Mesothelial cell of epicardium (in vitro differentiated cells): ENCODE results near the gene ADRA1B. TPM values are rescaled to one million over a fixed set of nuclear protein-coding genes. Genes with fewer than 3 reads are reported as not detected.

Experiments
- DNase-seq, 2 experiments: peaks; one replicate each; pipeline ENCODE4 v3.0.0; 2021; ENCODE audit warnings: low spot score in 2 of 2; ENCODE audit not compliant: unreplicated experiment in 2 of 2
- H3K27ac Mint-ChIP-seq: 2 replicates; pipeline ENCODE4 v1.8.0; 2021; ENCODE audit warnings: mixed read lengths
- H3K27me3 Mint-ChIP-seq: 2 replicates; pipeline ENCODE4 v1.8.0; 2021; ENCODE audit warnings: low read depth, mixed read lengths
- H3K36me3 Mint-ChIP-seq: 2 replicates; pipeline ENCODE4 v1.8.0; 2021; ENCODE audit warnings: mixed read lengths
- H3K4me1 Mint-ChIP-seq: 2 replicates; pipeline ENCODE4 v1.8.0; 2021; ENCODE audit warnings: mixed read lengths
- H3K4me3 Mint-ChIP-seq: 2 replicates; pipeline ENCODE4 v1.8.0; 2021; ENCODE audit warnings: mild to moderate bottlenecking, moderate library complexity, mixed read lengths
- H3K9me3 Mint-ChIP-seq: 2 replicates; pipeline ENCODE4 v1.8.0; 2021; ENCODE audit warnings: mixed read lengths
- total RNA-seq: library from RNA; stranded (reverse); gene quantifications from 3 replicates; pipeline ENCODE4 v1.2.1, GENCODE V29; 2021
- TF ChIP-seq, protein P1 (sequence below): fragments of 200-600 bp; sonication (generic); IDR thresholded peaks from one replicate; pipeline ENCODE4 v1.5.0; 2021; ENCODE audit warnings: antibody characterized with exemption; ENCODE audit not compliant: unreplicated experiment

The ADRA1B gene
- total RNA-seq, 1 donor from 2014 or later = 2.5 TPM

DNA sequence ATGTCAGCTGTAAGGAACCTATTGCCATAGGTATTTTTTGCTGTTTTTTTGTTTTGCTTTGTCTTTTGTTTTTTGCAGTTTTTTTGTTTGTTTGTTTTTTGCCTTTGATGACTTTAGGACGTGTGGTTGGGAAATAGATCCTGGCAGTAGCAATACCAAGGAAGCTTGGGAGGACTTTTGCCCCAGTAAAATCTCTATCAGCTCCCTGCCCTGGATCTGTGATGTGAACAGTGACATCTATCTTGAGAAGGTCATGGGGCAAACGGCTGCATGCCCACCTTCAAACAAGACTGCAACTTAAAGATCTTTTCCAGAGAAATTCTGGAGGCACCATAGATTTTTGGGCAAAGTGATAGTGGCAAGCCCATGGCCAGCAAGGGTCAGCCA is 5.4 kb upstream of the ADRA1B start:
- no peak overlapping the region for H3K27ac Mint-ChIP-seq
- no peaks in the 10 kb centered on the region for H3K9me3 Mint-ChIP-seq
- peaks cover 13% of the 10 kb centered on the region for H3K27me3 Mint-ChIP-seq
- peaks cover 52% of the 10 kb centered on the region for H3K4me1 Mint-ChIP-seq
- no peak overlapping the region for H3K4me3 Mint-ChIP-seq
- DNase-seq = no peak
- TF ChIP-seq, protein P1, sequence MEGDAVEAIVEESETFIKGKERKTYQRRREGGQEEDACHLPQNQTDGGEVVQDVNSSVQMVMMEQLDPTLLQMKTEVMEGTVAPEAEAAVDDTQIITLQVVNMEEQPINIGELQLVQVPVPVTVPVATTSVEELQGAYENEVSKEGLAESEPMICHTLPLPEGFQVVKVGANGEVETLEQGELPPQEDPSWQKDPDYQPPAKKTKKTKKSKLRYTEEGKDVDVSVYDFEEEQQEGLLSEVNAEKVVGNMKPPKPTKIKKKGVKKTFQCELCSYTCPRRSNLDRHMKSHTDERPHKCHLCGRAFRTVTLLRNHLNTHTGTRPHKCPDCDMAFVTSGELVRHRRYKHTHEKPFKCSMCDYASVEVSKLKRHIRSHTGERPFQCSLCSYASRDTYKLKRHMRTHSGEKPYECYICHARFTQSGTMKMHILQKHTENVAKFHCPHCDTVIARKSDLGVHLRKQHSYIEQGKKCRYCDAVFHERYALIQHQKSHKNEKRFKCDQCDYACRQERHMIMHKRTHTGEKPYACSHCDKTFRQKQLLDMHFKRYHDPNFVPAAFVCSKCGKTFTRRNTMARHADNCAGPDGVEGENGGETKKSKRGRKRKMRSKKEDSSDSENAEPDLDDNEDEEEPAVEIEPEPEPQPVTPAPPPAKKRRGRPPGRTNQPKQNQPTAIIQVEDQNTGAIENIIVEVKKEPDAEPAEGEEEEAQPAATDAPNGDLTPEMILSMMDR = no peak
- H3K36me3 Mint-ChIP-seq = no peaks in the 10 kb centered on the region

DNA sequence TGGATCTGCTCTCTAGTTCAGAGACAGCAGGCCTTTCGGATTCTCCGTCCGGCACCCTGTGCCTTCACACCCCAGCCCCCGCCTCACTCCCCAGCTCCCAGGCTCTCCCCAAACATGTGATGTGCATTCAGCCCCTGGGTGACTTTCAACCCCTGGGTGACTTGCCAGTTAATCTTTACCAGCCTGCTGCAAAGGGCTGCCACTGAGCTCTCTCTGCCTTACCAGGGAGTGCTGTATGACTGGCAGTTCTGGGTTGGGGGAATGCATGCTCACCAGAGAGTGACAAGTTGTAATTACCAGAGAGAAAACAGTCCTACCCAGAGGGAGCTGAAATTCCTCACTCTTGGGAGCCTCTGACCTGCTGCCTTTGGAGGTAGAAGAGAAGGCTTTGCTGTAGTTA is 4.9 kb upstream of the ADRA1B start:
- Mint-ChIP-seq H3K27ac (no peak overlapping the region), H3K4me1 (peaks cover 53% of the 10 kb centered on the region), H3K27me3 (peaks cover 14% of the 10 kb centered on the region), H3K4me3 (no peak overlapping the region), H3K9me3 (no peaks in the 10 kb centered on the region), H3K36me3 (no peaks in the 10 kb centered on the region)
- TF ChIP-seq, protein P1 = no peak
- no peak for DNase-seq

DNA sequence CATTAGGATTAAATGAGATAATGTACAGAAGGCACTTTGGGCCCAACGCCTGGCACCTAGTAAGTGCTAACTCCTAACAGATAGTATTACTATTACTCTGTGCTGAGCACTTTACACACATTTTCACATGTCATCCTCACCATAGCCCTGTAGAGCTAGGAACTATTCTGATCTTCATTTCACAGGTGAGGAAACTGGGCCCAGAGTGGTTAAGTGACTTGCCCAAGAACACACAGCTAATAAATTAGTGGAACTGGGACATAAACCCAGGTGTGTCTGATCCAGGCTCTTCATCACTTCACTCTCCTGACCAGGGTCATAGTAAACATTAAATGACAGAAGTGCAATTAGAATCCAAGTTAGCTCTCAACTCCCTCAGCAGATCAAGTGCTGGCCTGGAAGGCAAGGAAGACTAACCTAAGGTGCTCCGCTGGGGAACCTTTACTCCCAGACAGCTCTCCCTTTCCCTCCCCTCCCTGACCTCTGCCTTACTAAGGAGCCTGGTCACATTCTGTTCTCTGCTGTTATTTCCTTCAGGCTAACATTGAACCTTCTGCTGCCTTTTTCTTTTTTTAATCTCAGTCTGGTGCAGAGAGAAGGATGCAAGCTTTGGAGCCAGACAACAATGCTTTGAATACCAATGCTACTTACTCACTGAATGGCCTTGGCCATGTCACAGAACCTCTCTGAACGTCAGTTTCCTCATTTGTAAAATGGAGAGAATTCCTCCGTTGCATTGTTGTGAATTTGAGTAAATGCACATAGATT is 4.1 kb upstream of the ADRA1B start:
- Mint-ChIP-seq H3K9me3 (no peaks in the 10 kb centered on the region), H3K4me3 (no peak overlapping the region)
- TF ChIP-seq, protein P1 = no peak

DNA sequence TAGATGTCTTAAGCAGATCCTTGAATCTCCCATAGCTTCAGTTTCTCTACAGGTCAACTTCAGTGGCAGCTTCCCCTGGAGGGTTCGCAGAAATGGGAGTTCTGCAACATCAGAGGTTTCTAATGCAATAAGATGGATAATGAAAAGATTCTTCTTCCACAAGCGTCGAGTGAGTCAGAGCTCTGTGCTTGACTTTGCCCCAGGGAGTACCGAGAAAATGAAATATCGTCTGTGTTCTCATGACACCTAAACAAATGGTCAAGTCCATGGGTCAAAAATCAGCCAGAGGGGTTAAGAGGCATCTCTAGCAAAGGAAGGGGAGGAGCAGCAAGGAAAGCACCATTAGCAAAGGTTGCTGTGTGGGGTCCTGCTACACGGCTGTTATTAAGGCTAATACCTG is 3.2 kb upstream of the ADRA1B start:
- TF ChIP-seq, protein P1 = no peak
- no peaks in the 10 kb centered on the region for H3K36me3 Mint-ChIP-seq
- no peaks in the 10 kb centered on the region for H3K9me3 Mint-ChIP-seq
- no peak for DNase-seq
- peak overlapping the region; percentile 47 for H3K27ac Mint-ChIP-seq
- peaks cover 45% of the 10 kb centered on the region for H3K4me1 Mint-ChIP-seq
- peaks cover 20% of the 10 kb centered on the region for H3K27me3 Mint-ChIP-seq
- no peak overlapping the region for H3K4me3 Mint-ChIP-seq

More for the DNA sequence above, 4.1 kb upstream of the ADRA1B start:
- Mint-ChIP-seq H3K27me3 (peaks cover 17% of the 10 kb centered on the region), H3K36me3 (no peaks in the 10 kb centered on the region), H3K27ac (no peak overlapping the region), H3K4me1 (peaks cover 47% of the 10 kb centered on the region)
- no peak for DNase-seq

DNA sequence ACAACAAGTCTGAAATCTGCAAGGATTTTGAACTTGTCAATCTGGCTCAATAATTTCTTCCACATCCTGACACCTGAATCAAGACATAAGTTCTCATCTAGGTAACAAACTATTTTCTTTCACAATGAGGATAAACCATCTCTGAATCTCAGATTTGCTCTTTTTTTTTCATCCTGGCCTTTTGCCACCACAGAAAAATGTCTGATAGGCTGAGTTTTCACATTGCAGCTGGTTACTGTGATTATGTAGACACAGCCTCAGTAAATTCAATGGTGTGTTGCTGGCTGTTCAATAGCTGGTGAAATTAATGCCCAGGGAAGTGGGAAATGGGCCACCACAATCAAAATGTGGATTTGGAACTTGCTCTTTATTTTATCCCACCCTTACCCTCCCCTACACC is 2.8 kb upstream of the ADRA1B start:
- H3K36me3 Mint-ChIP-seq = no peaks in the 10 kb centered on the region

More for the DNA sequence above, 2.8 kb upstream of the ADRA1B start:
- peak overlapping the region; percentile 31 for H3K27ac Mint-ChIP-seq
- no peak overlapping the region for H3K4me3 Mint-ChIP-seq
- no peaks in the 10 kb centered on the region for H3K9me3 Mint-ChIP-seq
- TF ChIP-seq, protein P1 = no peak
- no peak for DNase-seq
- peaks cover 45% of the 10 kb centered on the region for H3K4me1 Mint-ChIP-seq
- H3K27me3 Mint-ChIP-seq = peaks cover 22% of the 10 kb centered on the region
